ENCODE results near the gene TAC1.

TAC1 gene, protein sequence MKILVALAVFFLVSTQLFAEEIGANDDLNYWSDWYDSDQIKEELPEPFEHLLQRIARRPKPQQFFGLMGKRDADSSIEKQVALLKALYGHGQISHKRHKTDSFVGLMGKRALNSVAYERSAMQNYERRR

DNA sequence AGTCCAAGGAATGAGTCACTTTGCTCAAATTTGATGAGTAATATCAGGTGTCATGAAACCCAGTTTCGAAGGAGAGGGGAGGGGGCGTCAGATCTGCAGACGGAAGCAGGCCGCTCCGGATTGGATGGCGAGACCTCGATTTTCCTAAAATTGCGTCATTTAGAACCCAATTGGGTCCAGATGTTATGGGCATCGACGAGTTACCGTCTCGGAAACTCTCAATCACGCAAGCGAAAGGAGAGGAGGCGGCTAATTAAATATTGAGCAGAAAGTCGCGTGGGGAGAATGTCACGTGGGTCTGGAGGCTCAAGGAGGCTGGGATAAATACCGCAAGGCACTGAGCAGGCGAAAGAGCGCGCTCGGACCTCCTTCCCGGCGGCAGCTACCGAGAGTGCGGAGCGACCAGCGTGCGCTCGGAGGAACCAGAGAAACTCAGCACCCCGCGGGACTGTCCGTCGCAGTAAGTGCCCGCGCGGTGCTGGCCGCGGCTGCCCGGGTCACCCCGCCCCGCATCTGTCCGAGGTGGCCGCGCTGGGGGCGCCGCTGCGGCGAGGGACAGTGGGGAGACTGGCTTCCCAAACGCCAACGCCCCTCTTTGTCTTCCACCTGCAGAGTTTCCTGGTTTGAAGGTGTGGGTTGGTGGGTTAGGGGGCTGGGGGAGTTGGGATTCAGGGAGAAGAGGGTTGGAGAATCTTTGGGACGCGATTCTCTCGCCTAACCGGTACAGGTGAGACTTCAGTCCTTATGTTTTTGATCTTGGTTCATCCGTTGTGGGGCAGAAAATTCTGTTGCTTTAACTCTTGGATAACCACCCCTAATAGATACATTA is at the start of gene TAC1:
TAC1 (plus strand) TSS at position 351 of the 829 bp plus-strand sequence. CDS start 527 bp downstream, outside the sequence.
- Histone ChIP-seq H3K27ac (ENCODE audit: low read depth, low read length) (no peak within 1 kb of the TSS), H3K4me3 (ENCODE audit: low read depth, low read length) (peak within 1 kb of the TSS; percentile 50), H3K36me3 (ENCODE audit: insufficient read depth, low read length) (no peaks in the 10 kb centered on the region), H3K27me3 (ENCODE audit: insufficient read depth, low read length) (peaks cover 88% of the 10 kb centered on the region), H2AFZ (ENCODE audit: low read length, unreplicated experiment) (no peak within 1 kb of the TSS), H3K79me2 (ENCODE audit: control insufficient read depth, insufficient read depth, low read length, unreplicated experiment) (no peaks in the 10 kb centered on the region), H3K4me1 (ENCODE audit: control insufficient read depth, insufficient read depth, low read length, unreplicated experiment) (no peaks in the 10 kb centered on the region)

DNA sequence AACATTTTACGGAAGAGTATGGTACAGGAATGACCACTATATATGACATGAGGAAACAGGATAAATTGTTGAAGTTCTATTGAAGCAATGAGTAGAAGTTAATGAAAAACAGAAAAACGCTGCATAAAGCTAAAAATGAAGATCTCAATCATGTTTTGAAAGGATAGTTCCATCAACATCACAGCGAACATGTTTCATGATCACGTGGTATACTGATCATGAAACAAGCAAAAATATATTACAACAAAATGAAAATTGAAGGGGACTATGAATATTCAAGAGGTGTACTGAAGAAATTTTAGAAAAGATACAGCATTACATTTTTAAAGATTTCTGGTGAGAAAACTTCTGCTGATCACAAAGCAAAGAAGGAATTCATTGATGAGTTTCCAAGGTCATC is 45.9 kb upstream of the TAC1 start:
- no peak overlapping the region for H3K27ac ChIP-seq (ENCODE audit: low read depth, low read length)
- no peaks in the 10 kb centered on the region for H3K4me1 ChIP-seq (ENCODE audit: control insufficient read depth, insufficient read depth, low read length, unreplicated experiment)
- no peaks in the 10 kb centered on the region for H3K79me2 ChIP-seq (ENCODE audit: control insufficient read depth, insufficient read depth, low read length, unreplicated experiment)
- H3K4me3 ChIP-seq (ENCODE audit: low read depth, low read length), result no peak overlapping the region
- no peak overlapping the region for H2AFZ ChIP-seq (ENCODE audit: low read length, unreplicated experiment)
- no peaks in the 10 kb centered on the region for H3K36me3 ChIP-seq (ENCODE audit: insufficient read depth, low read length)
- no peaks in the 10 kb centered on the region for H3K27me3 ChIP-seq (ENCODE audit: insufficient read depth, low read length)

DNA sequence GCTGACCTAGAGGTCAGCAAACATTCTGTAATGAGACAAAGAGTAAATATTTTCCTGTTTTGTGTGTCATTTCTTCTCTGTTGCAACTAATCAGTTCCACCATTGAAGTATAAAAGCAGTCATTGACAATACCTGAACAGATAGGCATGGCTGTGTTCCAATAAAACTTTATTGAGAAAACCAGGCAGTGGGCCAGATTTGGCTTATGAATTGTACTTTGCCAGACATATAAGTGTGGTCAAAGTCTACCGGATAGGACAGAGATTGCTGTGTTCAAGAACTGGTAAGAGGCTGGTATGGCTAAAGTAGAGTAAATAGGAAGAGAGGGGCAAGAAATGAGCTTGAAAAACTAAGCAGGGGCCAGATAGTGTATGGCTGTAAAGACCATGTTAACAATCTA is 38.3 kb upstream of the TAC1 start:
- Histone ChIP-seq H3K36me3 (ENCODE audit: insufficient read depth, low read length) (no peaks in the 10 kb centered on the region), H3K27ac (ENCODE audit: low read depth, low read length) (no peak overlapping the region), H3K4me3 (ENCODE audit: low read depth, low read length) (no peak overlapping the region), H3K27me3 (ENCODE audit: insufficient read depth, low read length) (no peaks in the 10 kb centered on the region), H2AFZ (ENCODE audit: low read length, unreplicated experiment) (no peak overlapping the region), H3K79me2 (ENCODE audit: control insufficient read depth, insufficient read depth, low read length, unreplicated experiment) (no peaks in the 10 kb centered on the region), H3K4me1 (ENCODE audit: control insufficient read depth, insufficient read depth, low read length, unreplicated experiment) (no peaks in the 10 kb centered on the region)

DNA sequence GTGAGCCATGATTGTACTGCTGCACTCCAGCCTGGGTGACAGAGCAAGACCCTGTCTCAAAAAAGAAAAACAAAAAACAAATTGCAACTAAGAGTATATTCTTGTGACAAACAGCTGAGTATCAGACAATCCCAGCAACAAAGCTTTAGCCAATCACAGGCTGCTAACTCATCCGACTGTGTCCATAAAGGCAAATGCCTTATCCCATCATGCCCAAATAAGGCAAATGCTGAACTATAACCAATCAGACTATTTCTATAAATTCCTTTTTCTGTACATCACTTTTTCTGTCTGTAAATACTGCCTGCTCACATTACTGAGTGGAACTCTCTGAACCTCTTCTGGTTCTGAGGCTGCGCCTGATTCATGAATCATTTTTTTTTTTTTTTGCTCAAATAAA is 37.5 kb upstream of the TAC1 start:
- Histone ChIP-seq H3K27me3 (ENCODE audit: insufficient read depth, low read length) (no peaks in the 10 kb centered on the region), H3K79me2 (ENCODE audit: control insufficient read depth, insufficient read depth, low read length, unreplicated experiment) (no peaks in the 10 kb centered on the region), H3K4me3 (ENCODE audit: low read depth, low read length) (no peak overlapping the region), H2AFZ (ENCODE audit: low read length, unreplicated experiment) (no peak overlapping the region), H3K36me3 (ENCODE audit: insufficient read depth, low read length) (no peaks in the 10 kb centered on the region), H3K27ac (ENCODE audit: low read depth, low read length) (no peak overlapping the region), H3K4me1 (ENCODE audit: control insufficient read depth, insufficient read depth, low read length, unreplicated experiment) (no peaks in the 10 kb centered on the region)

DNA sequence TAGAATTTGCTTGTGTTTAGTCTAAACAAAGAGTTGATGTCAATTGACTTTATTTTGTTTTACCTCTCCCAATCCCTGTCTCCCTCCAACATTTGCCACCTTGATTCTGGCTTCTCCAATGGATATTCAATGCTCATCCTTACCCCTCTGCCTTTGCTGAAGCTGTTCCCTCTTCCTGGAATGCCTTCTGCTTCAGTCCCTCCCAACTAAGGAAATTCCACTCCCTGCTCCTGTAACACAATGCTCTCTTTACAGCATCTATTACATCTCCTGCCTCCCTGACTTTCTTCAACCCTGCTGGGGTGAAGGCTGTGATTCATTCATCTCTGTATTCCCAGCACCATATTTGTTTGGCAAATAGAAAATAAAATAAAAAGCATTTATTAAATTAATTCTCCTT is 34.5 kb upstream of the TAC1 start:
- H3K4me1 ChIP-seq (ENCODE audit: control insufficient read depth, insufficient read depth, low read length, unreplicated experiment), result no peaks in the 10 kb centered on the region
- no peaks in the 10 kb centered on the region for H3K79me2 ChIP-seq (ENCODE audit: control insufficient read depth, insufficient read depth, low read length, unreplicated experiment)
- no peaks in the 10 kb centered on the region for H3K36me3 ChIP-seq (ENCODE audit: insufficient read depth, low read length)
- H3K4me3 ChIP-seq (ENCODE audit: low read depth, low read length), result no peak overlapping the region
- H3K27ac ChIP-seq (ENCODE audit: low read depth, low read length), result no peak overlapping the region
- H3K27me3 ChIP-seq (ENCODE audit: insufficient read depth, low read length), result no peaks in the 10 kb centered on the region
- no peak overlapping the region for H2AFZ ChIP-seq (ENCODE audit: low read length, unreplicated experiment)

DNA sequence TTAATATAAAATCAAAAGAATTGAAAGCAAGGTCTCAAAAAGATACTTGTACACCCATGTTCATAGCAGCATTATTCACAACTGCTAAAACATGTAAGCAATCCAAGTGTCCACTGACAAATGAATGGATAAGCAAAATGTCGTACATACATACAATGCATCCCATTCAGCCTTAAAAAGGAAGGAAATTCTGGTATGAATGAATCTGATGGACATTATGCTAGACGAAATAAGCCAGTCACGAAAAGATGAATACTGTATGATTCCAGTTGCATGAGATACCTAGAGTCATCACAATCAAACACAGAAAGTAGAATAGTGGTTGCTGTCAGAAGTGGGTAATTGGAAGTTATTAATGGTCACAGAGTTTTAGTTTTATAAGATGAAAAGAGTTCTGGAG is 9.5 kb upstream of the TAC1 start:
- Histone ChIP-seq H3K4me1 (ENCODE audit: control insufficient read depth, insufficient read depth, low read length, unreplicated experiment) (no peaks in the 10 kb centered on the region), H3K27ac (ENCODE audit: low read depth, low read length) (no peak overlapping the region), H3K36me3 (ENCODE audit: insufficient read depth, low read length) (no peaks in the 10 kb centered on the region), H3K27me3 (ENCODE audit: insufficient read depth, low read length) (0 out of 2 replicates have a peak, but pooled peaks cover under 1% of the 10 kb centered on the region), H3K4me3 (ENCODE audit: low read depth, low read length) (no peak overlapping the region), H3K79me2 (ENCODE audit: control insufficient read depth, insufficient read depth, low read length, unreplicated experiment) (no peaks in the 10 kb centered on the region), H2AFZ (ENCODE audit: low read length, unreplicated experiment) (no peak overlapping the region)

DNA sequence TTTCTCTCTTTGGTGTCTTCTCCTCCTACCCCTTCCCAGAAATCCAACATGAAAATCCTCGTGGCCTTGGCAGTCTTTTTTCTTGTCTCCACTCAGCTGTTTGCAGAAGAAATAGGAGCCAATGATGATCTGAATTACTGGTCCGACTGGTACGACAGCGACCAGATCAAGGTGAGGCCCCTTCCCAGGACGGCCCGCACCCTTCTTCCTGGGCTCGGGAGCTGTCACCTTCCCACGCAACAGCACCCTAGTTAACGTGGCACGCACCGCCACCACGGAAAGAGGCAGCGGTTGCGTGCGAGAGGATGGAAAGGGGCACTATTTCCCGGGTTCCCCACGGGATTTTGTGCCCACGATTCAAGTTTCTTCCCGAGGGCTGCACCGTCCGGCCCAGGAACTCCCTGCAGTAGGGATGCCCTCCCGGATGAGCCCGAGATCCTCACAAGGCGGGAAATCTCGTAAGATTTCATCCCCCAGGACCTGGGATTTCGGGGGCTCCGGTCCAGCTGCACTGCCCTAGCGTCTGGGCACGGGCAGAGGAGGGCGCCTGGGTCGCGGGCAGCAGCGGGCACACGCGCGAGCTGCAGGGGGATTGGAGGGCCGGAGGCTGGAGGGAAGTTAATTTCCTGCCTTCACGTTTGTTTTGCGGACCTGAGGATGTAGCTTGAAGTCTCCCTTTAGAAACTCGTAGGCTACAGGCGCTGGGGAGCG is 834 bp downstream of the TAC1 start:
- Histone ChIP-seq H3K27ac (ENCODE audit: low read depth, low read length) (no peak overlapping the region), H3K79me2 (ENCODE audit: control insufficient read depth, insufficient read depth, low read length, unreplicated experiment) (no peaks in the 10 kb centered on the region), H3K36me3 (ENCODE audit: insufficient read depth, low read length) (no peaks in the 10 kb centered on the region), H2AFZ (ENCODE audit: low read length, unreplicated experiment) (no peak overlapping the region), H3K27me3 (ENCODE audit: insufficient read depth, low read length) (peaks cover 87% of the 10 kb centered on the region), H3K4me3 (ENCODE audit: low read depth, low read length) (peak overlapping the region; percentile 50; the same call in 1 of the 2 replicates), H3K4me1 (ENCODE audit: control insufficient read depth, insufficient read depth, low read length, unreplicated experiment) (no peaks in the 10 kb centered on the region)

DNA sequence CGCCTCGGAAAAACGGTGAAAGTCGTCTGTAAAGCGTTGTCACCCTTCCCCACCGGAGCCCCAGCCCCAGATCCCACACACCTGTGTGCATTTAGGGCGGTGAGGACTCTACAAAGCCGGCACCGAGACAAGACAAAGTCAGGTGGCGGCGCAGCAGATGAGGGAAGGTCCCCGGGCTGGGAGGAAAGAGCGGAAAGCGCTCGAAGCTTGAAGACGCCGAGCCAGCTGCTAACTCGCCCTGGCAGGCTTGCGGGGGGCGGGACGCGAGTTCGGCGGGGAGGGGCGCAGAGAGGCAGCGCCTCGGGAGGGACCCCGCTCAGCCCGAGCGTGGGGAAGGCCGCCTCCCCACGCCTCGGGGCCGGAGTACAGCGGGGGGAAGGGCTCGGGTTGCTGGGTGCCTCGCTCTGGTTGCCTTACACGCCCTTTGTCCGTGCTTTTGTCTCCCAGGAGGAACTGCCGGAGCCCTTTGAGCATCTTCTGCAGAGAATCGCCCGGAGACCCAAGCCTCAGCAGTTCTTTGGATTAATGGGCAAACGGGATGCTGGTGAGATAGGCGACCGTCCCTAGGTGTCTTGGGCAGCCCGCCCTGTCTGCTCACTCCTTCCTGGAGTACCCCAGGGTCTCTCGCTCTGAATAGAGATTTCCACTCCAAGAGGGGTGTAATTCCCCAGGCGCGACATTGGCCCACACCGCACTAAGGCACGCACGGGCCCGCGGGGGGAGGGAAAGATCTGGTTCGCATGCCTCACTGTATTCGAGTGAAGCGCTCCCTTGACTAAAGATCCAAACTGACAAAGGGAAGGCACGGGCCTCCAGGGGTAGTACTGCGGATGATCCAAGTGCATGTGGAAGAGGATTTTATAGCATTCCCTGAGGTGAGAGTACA is 1.6 kb downstream of the TAC1 start:
- H3K79me2 ChIP-seq (ENCODE audit: control insufficient read depth, insufficient read depth, low read length, unreplicated experiment), result no peaks in the 10 kb centered on the region
- H3K27me3 ChIP-seq (ENCODE audit: insufficient read depth, low read length), result peaks cover 83% of the 10 kb centered on the region
- H3K27ac ChIP-seq (ENCODE audit: low read depth, low read length), result no peak overlapping the region
- H3K36me3 ChIP-seq (ENCODE audit: insufficient read depth, low read length), result no peaks in the 10 kb centered on the region
- no peaks in the 10 kb centered on the region for H3K4me1 ChIP-seq (ENCODE audit: control insufficient read depth, insufficient read depth, low read length, unreplicated experiment)
- peak overlapping the region; percentile 50; the same call in 1 of the 2 replicates for H3K4me3 ChIP-seq (ENCODE audit: low read depth, low read length)
- H2AFZ ChIP-seq (ENCODE audit: low read length, unreplicated experiment), result no peak overlapping the region

DNA sequence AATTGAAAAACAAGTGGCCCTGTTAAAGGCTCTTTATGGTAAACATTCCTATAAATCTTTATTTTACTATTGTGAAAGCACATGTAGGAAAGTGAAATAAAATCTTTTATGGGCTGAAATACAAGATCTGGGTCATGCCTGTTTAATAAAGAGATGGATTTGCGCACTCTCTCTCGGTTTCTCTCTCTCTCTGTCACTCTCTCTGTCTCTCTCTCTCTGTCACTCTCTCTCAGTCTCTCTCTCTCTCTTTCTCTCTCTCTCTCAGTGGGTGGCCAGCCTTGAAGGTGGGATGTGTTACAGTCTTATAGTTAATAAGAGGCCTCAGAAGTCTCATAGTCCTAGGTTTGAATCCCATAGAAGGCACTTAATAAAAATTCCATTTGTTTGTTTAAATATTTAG is 2.4 kb downstream of the TAC1 start:
- H3K27me3 ChIP-seq (ENCODE audit: insufficient read depth, low read length), result peaks cover 80% of the 10 kb centered on the region
- H3K36me3 ChIP-seq (ENCODE audit: insufficient read depth, low read length), result no peaks in the 10 kb centered on the region
- H2AFZ ChIP-seq (ENCODE audit: low read length, unreplicated experiment), result no peak overlapping the region
- no peaks in the 10 kb centered on the region for H3K79me2 ChIP-seq (ENCODE audit: control insufficient read depth, insufficient read depth, low read length, unreplicated experiment)
- H3K4me3 ChIP-seq (ENCODE audit: low read depth, low read length), result no peak overlapping the region
- H3K4me1 ChIP-seq (ENCODE audit: control insufficient read depth, insufficient read depth, low read length, unreplicated experiment), result no peaks in the 10 kb centered on the region
- no peak overlapping the region for H3K27ac ChIP-seq (ENCODE audit: low read depth, low read length)

DNA sequence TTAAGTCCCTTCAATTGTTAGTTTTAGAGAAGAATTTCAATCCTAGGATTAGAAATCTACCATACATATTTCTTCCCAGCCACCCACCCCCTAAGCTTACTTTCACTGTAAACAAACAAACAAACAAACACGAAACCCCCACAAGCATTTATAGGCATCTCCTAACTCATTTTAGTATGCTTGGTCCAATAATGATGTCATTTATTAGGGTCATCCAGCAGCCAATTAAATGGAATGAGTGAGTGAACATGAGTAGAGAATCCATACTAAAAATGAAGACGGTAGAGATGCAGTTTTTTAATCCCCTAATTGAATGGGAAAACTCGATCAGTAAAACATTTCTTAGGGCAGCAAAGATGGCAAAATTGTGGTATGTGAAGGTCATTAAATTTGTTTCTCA is 3.2 kb downstream of the TAC1 start:
- H3K27ac ChIP-seq (ENCODE audit: low read depth, low read length), result no peak overlapping the region
- peaks cover 73% of the 10 kb centered on the region for H3K27me3 ChIP-seq (ENCODE audit: insufficient read depth, low read length)
- no peaks in the 10 kb centered on the region for H3K79me2 ChIP-seq (ENCODE audit: control insufficient read depth, insufficient read depth, low read length, unreplicated experiment)
- no peak overlapping the region for H2AFZ ChIP-seq (ENCODE audit: low read length, unreplicated experiment)
- H3K4me3 ChIP-seq (ENCODE audit: low read depth, low read length), result no peak overlapping the region
- no peaks in the 10 kb centered on the region for H3K36me3 ChIP-seq (ENCODE audit: insufficient read depth, low read length)
- no peaks in the 10 kb centered on the region for H3K4me1 ChIP-seq (ENCODE audit: control insufficient read depth, insufficient read depth, low read length, unreplicated experiment)
